Measurements from ENCODE around the gene NELFA.

- TF ChIP-seq CTCF (IDR thresholded peaks at IDR 0.05; ENCODE audit: low read depth, low read length, missing input control) (no peak), REST (IDR thresholded peaks at IDR 0.05) (no peak), EGR1 (IDR thresholded peaks at IDR 0.05; ENCODE audit: low read depth in 2 of 2) (no peak), TAF1 (conservative IDR thresholded peaks at IDR 0.05) (no peak), JUND (IDR thresholded peaks at IDR 0.05) (no peak)
These were observed 17.0 kb downstream of the NELFA start for GRCh38 chr4:1991596-1992434.
